GM19239 (cell line): ENCODE measurements around the gene SST.
"Not testable (repeated sequence)": the region's sequence is repeated elsewhere in the genome, so short reads cannot be mapped to it uniquely, and the experiment has no call there.

Source experiments
- DNase-seq: peaks from one replicate; pipeline ENCODE4 v3.0.0; 2011; ENCODE audit warnings: low spot score; ENCODE audit not compliant: insufficient read length
- FAIRE-seq: peaks from 2 replicates; lab custom pipeline; 2011; peaks lifted over from hg19 to GRCh38; lab: Jason Lieb, UNC

Gene SST

GRCh38 chr3:187685948-187686347 lies 15.8 kb upstream of the SST start:
- no peak for DNase-seq
- no peak for FAIRE-seq

DNA sequence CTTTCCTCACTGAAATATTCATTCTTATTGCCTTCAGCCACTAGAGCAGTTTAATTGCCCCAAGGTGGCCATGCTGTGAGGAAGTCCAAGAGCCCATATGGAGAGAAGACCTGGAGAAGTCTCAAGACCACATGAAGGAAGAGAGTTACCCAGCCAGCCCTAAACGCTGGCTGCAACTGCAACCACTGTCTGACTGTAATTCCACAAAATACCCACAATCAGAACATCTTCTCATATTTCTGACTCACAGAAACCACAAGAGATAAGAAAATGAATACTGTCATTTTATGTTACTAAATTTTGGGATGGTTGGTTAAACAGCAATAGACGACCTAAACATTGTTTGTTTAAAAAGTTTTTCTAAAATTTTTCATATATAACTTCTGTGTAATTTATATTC lies 14.7 kb upstream of the SST start:
- DNase-seq (no peak), FAIRE-seq (no peak)

- no peak for DNase-seq
- FAIRE-seq: no peak
Observed at GRCh38 chr3:187684444-187684843, 14.2 kb upstream of the SST start.

DNA sequence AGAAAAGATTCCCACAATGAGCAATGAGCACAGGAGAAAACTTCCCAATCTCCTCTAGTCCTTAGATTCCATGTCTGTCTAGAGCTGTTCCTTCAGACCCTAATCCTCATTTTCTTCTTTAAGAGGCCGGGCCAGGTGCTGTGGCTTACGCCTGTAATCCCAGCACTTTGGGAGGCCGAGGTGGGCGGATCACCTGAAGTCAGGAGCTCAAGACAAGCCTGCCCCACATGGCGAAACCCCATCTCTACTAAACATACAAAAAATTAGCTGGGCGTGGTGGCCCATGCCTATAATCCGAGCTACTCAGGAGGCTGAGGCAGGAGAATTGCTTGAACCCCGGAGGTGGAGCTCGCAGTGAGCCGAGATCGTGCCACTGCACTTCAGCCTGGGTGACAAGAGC lies 11.6 kb upstream of the SST start:
- FAIRE-seq, DNase-seq: not testable (repeated sequence)

GRCh38 chr3:187679638-187680396 lies 9.6 kb upstream of the SST start:
- peak; percentile 59 for DNase-seq
- peak; percentile 64 for FAIRE-seq

DNA sequence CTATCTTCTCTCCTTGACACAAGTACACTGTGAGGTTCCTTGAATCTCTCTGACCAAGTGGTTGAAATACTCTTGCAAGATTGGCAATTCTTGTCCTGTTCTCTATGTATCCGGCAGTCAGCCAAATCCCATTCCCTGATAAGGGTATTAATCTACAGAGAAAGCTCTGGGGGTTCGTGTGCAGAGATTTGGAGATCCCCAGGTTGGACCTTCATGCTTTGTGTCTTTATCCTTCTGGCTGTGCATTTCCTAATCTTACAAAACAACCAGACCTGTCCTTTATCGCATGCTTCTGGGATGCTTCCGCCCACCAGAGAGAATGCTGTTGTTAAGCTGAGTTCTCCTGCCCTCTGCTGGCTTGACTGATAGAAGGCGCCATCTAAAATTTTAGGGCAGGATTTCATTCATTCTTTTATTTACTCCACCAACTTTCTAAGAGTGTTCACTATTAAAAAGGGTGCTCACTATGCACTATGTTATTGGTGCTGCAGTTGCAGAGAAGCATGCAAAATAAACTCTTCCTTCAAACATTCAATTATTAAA lies 8.6 kb upstream of the SST start:
- FAIRE-seq (no peak), DNase-seq (peak; percentile 17)

DNA sequence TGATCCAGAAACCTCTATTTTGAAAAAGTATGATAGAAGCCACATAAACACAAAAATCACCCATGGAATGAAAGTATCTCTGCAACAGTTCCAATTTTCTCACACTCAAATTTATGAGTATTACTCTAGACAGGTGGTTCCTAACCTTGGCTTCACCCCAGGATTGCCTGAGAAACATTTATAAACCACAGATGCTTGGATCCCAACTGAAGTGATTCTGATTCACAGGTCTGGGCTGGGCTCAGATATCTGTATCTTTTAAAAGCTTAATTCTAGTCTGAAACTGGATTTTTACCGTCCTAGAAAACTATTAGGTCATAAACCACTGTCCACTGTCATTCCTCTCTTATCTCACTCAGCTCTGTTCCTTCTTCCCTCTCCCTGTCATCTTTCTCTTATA lies 7.4 kb upstream of the SST start:
- FAIRE-seq (no peak), DNase-seq (no peak)

GRCh38 chr3:187673012-187673411 lies 2.8 kb upstream of the SST start:
- no peak for DNase-seq
- no peak for FAIRE-seq

DNA sequence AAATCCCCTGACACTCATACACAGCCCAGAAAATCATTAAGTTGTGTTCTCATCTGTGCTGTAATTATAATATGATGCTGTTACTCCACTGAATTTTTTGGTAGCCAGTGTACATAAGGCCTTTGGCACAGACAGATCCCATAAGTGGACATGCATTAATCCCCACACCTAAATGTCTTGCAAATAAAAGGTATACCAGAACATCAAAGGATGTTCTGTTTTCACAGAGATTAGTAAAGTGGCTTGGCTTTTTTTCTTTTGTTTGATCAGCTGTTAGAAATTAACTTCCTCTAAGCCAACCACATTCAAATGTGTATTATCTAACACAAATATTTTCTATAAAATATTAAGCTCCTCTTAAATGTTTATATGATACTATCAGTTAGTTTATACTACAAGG lies 2.7 kb downstream of the SST start:
- DNase-seq: no peak

GRCh38 chr3:187665764-187666402 lies 4.3 kb downstream of the SST start:
- FAIRE-seq (no peak), DNase-seq (no peak)

More for the DNA sequence above, 2.7 kb downstream of the SST start:
- no peak for FAIRE-seq

DNA sequence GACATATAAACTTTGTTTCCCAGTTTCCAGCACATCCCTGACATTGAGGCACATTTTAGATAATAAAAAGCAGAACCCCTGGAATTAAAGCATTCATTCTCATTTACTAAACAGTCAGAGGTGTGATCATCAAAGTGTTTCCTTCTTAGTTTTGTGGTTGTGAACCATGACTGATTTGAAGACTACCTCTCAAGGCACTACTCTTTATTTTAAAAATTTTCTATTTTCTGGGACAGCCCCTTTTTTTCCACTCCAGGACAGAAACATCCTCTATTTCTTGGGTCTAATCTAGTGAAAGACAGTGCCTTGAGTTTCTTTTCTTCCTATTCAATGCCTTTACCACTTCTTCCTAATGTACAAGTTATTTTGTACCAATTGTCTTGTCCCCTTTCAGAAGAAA lies 5.2 kb downstream of the SST start:
- FAIRE-seq (no peak), DNase-seq (no peak)

- DNase-seq: no peak
- peak; percentile 33 for FAIRE-seq
Observed at GRCh38 chr3:187662848-187663409, 7.3 kb downstream of the SST start.

GRCh38 chr3:187661267-187661666 lies 8.9 kb downstream of the SST start:
- FAIRE-seq (no peak), DNase-seq (no peak)

DNA sequence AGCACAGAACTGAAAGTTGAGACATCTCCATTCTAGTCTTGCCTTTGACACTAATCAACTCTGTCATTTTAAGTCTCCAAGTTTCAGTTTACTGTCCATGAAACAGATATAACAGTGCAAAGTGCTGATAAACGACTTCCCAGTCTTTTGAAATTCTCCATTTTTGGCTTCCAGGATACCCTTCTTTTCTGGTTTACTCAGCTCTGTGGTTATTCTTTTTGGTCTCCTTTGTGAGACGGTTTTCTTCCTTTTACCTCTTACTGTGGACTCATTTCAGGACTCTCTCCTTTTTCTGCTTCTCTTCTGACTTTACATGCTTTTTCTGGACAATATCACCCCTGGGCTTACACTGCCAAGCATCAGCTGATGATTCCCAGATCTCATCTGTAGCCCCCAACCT lies 18.9 kb downstream of the SST start:
- no peak for FAIRE-seq
- no peak for DNase-seq

- FAIRE-seq (peak; percentile 81), DNase-seq (peak; percentile 6)
Observed at GRCh38 chr3:187648177-187648576, 22.0 kb downstream of the SST start.

DNA sequence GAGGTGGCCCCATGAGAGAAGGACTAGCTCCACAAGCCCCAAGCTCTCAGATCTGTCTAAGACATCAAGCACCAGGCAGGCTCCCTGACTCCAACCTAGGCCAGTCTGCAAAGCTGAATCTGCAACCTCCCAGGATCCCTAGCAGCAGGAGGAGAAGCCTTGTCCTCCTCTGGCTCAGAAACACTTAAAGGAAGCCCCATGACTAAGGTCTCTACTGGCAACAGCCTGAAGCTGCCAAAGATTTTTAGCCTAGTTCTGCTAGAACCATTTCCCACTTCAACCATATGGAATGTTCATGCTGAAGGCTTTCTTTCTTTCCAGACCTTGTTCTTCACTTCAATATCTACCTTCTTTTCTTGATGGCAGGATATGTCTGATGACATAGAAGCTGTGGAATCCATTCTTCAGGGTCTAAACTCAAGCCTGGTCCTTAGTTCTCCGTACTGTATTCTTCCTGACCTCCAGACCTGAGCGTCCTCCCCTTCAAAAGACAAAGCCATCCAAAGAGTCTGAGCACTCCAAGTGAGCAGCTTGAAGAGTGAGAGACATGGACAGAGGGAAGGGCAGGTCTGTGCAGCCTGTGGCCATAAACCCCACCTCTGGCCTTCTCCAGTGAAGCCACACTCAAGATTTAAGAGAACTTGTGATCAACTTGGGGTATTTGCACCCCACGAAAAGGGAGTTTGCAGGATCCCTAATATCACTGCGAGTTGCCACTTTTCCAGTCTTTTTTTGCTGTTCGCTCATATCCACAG lies 23.1 kb downstream of the SST start:
- DNase-seq: no peak
- no peak for FAIRE-seq

GRCh38 chr3:187645379-187645778 lies 24.8 kb downstream of the SST start:
- not testable (repeated sequence) for DNase-seq, FAIRE-seq

DNA sequence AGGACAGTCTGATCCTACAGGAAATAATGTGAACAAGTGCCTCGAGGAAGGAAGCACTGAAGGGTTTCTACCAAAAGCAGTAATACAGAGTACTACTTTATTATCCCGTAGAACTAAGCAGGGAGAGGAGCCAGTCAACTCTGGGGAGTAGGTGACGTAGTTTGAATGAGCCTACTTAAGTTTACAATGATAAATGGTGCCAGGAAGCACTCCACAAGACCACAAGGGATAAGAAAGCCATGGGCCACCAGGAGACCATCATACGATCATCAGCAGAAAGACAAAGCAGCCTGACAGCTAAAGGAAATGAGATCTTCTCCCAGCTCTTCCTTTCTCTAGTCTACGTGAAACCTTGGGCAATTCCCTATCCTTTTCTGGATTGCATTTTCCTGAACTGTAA lies 27.3 kb downstream of the SST start:
- FAIRE-seq: no peak
- DNase-seq: no peak

DNA sequence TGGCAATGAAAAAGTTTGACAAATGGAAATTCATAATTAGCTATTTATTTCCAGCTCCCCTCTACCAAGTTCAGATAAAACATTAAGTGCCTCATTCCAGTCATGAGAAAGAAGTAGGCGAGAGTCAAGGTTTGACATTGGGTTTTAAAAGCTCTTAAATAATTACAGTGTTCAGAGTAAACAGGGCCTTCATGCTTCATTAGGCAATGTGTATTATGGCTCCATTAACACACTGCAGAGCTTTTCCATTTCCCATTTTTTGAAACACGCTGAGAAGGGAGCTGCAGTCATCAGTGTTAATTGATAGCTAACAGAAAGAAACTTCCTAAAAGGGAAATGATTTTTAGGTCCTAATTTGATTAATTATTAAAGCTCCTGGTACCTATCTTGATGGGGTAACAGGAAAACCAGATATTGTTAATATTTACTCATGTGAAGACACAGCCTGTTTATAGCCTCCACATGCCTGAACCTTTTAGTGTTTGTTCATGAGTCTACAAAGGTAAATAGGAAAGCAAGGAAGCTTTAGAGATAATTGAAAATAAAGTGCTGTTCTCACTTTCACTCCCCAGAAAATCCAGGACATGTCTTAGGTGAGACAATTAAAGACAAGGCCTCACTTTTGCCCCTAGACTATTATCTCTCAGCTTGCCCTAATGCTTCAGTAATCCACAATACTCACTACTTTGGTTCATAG lies 28.7 kb downstream of the SST start:
- no peak for DNase-seq
- no peak for FAIRE-seq

- no peak for FAIRE-seq
- no peak for DNase-seq
Observed at GRCh38 chr3:187640569-187641059, 29.6 kb downstream of the SST start.
